HepG2 (cell line): ENCODE results near the gene TIAM2. TPM values are rescaled to one million over a fixed set of nuclear protein-coding genes. Genes with fewer than 3 reads are reported as not detected.
A peak's percentile ranks its signal among the peaks of the same experiment; 100 is the strongest.

ENCODE experiments used
- AHR ChIP-seq: IDR thresholded peaks from 2 replicates; pipeline ENCODE4 v1.6.1; 2018; ENCODE audit warnings: missing genetic modification reagents, missing compliant biosample characterization
- FOXJ3 ChIP-seq: sonication (generic); formaldehyde crosslinking; IDR thresholded peaks from 2 replicates; pipeline ENCODE4 v1.4.0; 2020; ENCODE audit warnings: missing genetic modification reagents, mild to moderate bottlenecking, borderline replicate concordance
- GLI4 ChIP-seq: sonication (generic); formaldehyde crosslinking; IDR thresholded peaks from 2 replicates; pipeline ENCODE4 v1.5.1; 2020; ENCODE audit warnings: missing genetic modification reagents, mild to moderate bottlenecking, moderate library complexity, borderline replicate concordance
- NPAS2 ChIP-seq: sonication (generic); formaldehyde crosslinking; IDR thresholded peaks from 2 replicates; pipeline ENCODE4 v1.8.0; 2022; ENCODE audit warnings: mild to moderate bottlenecking, missing genetic modification reagents, borderline replicate concordance
- NR2C2 ChIP-seq: sonication (generic); formaldehyde crosslinking; IDR thresholded peaks from 2 replicates; pipeline ENCODE4 v1.4.0; 2020; ENCODE audit warnings: missing genetic modification reagents, mild to moderate bottlenecking, moderate library complexity, borderline replicate concordance
- SMAD1 ChIP-seq: sonication (generic); formaldehyde crosslinking; IDR thresholded peaks from 2 replicates; pipeline ENCODE4 v1.4.0; 2020; ENCODE audit warnings: missing genetic modification reagents, low read depth, mild to moderate bottlenecking, borderline replicate concordance
- SP1 ChIP-seq, 2 experiments: fragments of 450-650 bp in 1 of 2; sonication (generic) in 1 of 2; formaldehyde crosslinking in 1 of 2; IDR thresholded peaks; 2 replicates each; pipeline versions ENCODE4 v1.4.0 to v1.6.1; 2016 to 2020; ENCODE audit warnings: missing genetic modification reagents in 1 of 2
- ZBTB39 ChIP-seq: sonication (generic); formaldehyde crosslinking; IDR thresholded peaks from 2 replicates; pipeline ENCODE4 v1.5.0; 2020; ENCODE audit warnings: missing genetic modification reagents
- ZNF629 ChIP-seq: sonication (generic); formaldehyde crosslinking; conservative IDR thresholded peaks from 2 replicates; pipeline ENCODE4 v1.5.0; 2020; ENCODE audit warnings: missing genetic modification reagents
- ZNF749 ChIP-seq: sonication (generic); formaldehyde crosslinking; IDR thresholded peaks from 2 replicates; pipeline ENCODE4 v1.8.0; 2022; ENCODE audit warnings: mild to moderate bottlenecking, missing genetic modification reagents, moderate library complexity, borderline replicate concordance
- ZNF773 ChIP-seq: sonication (generic); formaldehyde crosslinking; IDR thresholded peaks from 2 replicates; pipeline ENCODE4 v1.4.0; 2020; ENCODE audit warnings: missing genetic modification reagents, borderline replicate concordance
- polyA plus RNA-seq, 8 experiments: library from polyadenylated mRNA; depleted of rRNA in 3 of 8; stranded (reverse) in 7 of 8; unstranded in 1 of 8; fragments of >200 nt; fragmentation: Illumina TruSeq in 4 of 8; extraction: Trizol in 4 of 8; gene quantifications; 2 replicates each; pipeline versions ENCODE4 v1.2.1 to v1.2.3, GENCODE V29; 2011 to 2016; ENCODE audit warnings: low read depth in 4 of 8, missing spikeins in 1 of 8, mixed read lengths in 1 of 8; ENCODE audit not compliant: insufficient read depth in 1 of 8
- total RNA-seq, 5 experiments: library from RNA; depleted of rRNA; stranded (reverse); fragments of >200 nt; fragmentation: Illumina TruSeq; extraction: Trizol; gene quantifications; 2 replicates each; pipeline ENCODE4 v1.2.3, GENCODE V29; 2016; ENCODE audit warnings: low read depth in 1 of 5
- TF ChIP-seq, protein P1 (sequence below): sonication (generic); formaldehyde crosslinking; IDR thresholded peaks from 2 replicates; pipeline ENCODE4 v1.5.1; 2020; ENCODE audit warnings: mild to moderate bottlenecking, moderate library complexity, missing genetic modification reagents
- TF ChIP-seq, protein P2 (sequence below): sonication (generic); formaldehyde crosslinking; IDR thresholded peaks from 2 replicates; pipeline ENCODE4 v1.5.0; 2020; ENCODE audit warnings: missing genetic modification reagents
- TF ChIP-seq, protein P3 (sequence below): sonication (generic); formaldehyde crosslinking; IDR thresholded peaks from 2 replicates; pipeline ENCODE4 v1.9.0; 2021; ENCODE audit warnings: missing genetic modification reagents, mild to moderate bottlenecking, borderline replicate concordance
- TF ChIP-seq, protein P4 (sequence below): IDR thresholded peaks from 2 replicates; pipeline ENCODE4 v1.6.1; 2018; ENCODE audit warnings: missing genetic modification reagents
- TF ChIP-seq, protein P5 (sequence below): sonication (generic); formaldehyde crosslinking; IDR thresholded peaks from 2 replicates; pipeline ENCODE4 v1.4.0; 2020; ENCODE audit warnings: missing genetic modification reagents, borderline replicate concordance

The TIAM2 gene
- total and polyA plus RNA-seq, 2 of the 13 experiments (the other 11 are each of a cell fraction or from before 2014, with no cell fraction given), result 4.1 to 4.5 TPM

- TF ChIP-seq ZBTB39 (CRISPR knock-in tag) (no peak), ZNF749 (no peak), AHR (no peak), FOXJ3 (CRISPR knock-in tag) (0 out of 2 replicates have a peak, but pooled peaks have one; percentile 56), SMAD1 (CRISPR knock-in tag) (peak; percentile 91; the same call in 1 of the 2 replicates), NPAS2 (CRISPR knock-in tag) (no peak), NR2C2 (CRISPR knock-in tag) (peak; percentile 28; the same call in 1 of the 2 replicates), SP1 (IDR thresholded peaks at IDR 0.05) (no peak; the same call in 1 of the 2 replicates), SP1 (CRISPR knock-in tag; IDR thresholded peaks at IDR 0.05) (peak; percentile 19; the same call in 1 of the 2 replicates), GLI4 (peak; percentile 50; the same call in 1 of the 2 replicates), ZNF629 (peak; percentile 54; the same call in 1 of the 2 replicates), ZNF773 (CRISPR knock-in tag) (no peak)
- TF ChIP-seq, protein P1, sequence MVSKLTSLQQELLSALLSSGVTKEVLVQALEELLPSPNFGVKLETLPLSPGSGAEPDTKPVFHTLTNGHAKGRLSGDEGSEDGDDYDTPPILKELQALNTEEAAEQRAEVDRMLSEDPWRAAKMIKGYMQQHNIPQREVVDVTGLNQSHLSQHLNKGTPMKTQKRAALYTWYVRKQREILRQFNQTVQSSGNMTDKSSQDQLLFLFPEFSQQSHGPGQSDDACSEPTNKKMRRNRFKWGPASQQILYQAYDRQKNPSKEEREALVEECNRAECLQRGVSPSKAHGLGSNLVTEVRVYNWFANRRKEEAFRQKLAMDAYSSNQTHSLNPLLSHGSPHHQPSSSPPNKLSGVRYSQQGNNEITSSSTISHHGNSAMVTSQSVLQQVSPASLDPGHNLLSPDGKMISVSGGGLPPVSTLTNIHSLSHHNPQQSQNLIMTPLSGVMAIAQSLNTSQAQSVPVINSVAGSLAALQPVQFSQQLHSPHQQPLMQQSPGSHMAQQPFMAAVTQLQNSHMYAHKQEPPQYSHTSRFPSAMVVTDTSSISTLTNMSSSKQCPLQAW (CRISPR knock-in tag), result peak; percentile 35; the same call in 1 of the 2 replicates
- TF ChIP-seq, protein P2, sequence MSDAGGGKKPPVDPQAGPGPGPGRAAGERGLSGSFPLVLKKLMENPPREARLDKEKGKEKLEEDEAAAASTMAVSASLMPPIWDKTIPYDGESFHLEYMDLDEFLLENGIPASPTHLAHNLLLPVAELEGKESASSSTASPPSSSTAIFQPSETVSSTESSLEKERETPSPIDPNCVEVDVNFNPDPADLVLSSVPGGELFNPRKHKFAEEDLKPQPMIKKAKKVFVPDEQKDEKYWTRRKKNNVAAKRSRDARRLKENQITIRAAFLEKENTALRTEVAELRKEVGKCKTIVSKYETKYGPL (CRISPR knock-in tag), result no peak
- TF ChIP-seq, protein P3, sequence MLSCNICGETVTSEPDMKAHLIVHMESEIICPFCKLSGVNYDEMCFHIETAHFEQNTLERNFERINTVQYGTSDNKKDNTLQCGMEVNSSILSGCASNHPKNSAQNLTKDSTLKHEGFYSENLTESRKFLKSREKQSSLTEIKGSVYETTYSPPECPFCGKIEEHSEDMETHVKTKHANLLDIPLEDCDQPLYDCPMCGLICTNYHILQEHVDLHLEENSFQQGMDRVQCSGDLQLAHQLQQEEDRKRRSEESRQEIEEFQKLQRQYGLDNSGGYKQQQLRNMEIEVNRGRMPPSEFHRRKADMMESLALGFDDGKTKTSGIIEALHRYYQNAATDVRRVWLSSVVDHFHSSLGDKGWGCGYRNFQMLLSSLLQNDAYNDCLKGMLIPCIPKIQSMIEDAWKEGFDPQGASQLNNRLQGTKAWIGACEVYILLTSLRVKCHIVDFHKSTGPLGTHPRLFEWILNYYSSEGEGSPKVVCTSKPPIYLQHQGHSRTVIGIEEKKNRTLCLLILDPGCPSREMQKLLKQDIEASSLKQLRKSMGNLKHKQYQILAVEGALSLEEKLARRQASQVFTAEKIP, result no peak
- TF ChIP-seq, protein P4, sequence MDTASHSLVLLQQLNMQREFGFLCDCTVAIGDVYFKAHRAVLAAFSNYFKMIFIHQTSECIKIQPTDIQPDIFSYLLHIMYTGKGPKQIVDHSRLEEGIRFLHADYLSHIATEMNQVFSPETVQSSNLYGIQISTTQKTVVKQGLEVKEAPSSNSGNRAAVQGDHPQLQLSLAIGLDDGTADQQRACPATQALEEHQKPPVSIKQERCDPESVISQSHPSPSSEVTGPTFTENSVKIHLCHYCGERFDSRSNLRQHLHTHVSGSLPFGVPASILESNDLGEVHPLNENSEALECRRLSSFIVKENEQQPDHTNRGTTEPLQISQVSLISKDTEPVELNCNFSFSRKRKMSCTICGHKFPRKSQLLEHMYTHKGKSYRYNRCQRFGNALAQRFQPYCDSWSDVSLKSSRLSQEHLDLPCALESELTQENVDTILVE (CRISPR knock-in tag), result no peak; the same call in 1 of the 2 replicates
- TF ChIP-seq, protein P5, sequence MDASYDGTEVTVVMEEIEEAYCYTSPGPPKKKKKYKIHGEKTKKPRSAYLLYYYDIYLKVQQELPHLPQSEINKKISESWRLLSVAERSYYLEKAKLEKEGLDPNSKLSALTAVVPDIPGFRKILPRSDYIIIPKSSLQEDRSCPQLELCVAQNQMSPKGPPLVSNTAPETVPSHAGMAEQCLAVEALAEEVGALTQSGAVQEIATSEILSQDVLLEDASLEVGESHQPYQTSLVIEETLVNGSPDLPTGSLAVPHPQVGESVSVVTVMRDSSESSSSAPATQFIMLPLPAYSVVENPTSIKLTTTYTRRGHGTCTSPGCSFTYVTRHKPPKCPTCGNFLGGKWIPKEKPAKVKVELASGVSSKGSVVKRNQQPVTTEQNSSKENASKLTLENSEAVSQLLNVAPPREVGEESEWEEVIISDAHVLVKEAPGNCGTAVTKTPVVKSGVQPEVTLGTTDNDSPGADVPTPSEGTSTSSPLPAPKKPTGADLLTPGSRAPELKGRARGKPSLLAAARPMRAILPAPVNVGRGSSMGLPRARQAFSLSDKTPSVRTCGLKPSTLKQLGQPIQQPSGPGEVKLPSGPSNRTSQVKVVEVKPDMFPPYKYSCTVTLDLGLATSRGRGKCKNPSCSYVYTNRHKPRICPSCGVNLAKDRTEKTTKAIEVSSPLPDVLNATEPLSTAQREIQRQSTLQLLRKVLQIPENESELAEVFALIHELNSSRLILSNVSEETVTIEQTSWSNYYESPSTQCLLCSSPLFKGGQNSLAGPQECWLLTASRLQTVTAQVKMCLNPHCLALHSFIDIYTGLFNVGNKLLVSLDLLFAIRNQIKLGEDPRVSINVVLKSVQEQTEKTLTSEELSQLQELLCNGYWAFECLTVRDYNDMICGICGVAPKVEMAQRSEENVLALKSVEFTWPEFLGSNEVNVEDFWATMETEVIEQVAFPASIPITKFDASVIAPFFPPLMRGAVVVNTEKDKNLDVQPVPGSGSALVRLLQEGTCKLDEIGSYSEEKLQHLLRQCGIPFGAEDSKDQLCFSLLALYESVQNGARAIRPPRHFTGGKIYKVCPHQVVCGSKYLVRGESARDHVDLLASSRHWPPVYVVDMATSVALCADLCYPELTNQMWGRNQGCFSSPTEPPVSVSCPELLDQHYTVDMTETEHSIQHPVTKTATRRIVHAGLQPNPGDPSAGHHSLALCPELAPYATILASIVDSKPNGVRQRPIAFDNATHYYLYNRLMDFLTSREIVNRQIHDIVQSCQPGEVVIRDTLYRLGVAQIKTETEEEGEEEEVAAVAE, result no peak
Observed at GRCh38 chr6:154960299-154960843, 34.7 kb upstream of the TIAM2 start (continued).
